ENCODE measurements around the gene UPB1. TPM values are rescaled to one million over a fixed set of nuclear protein-coding genes. Genes with fewer than 3 reads are reported as not detected.
A peak's percentile ranks its signal among the peaks of the same experiment; 100 is the strongest.

The UPB1 gene
- total and polyA plus RNA-seq, 9 of the 15 experiments (the other 6 are each of a cell fraction or from before 2014, with no cell fraction given): 0.06 to 0.11 TPM; not detected in 7

DNA sequence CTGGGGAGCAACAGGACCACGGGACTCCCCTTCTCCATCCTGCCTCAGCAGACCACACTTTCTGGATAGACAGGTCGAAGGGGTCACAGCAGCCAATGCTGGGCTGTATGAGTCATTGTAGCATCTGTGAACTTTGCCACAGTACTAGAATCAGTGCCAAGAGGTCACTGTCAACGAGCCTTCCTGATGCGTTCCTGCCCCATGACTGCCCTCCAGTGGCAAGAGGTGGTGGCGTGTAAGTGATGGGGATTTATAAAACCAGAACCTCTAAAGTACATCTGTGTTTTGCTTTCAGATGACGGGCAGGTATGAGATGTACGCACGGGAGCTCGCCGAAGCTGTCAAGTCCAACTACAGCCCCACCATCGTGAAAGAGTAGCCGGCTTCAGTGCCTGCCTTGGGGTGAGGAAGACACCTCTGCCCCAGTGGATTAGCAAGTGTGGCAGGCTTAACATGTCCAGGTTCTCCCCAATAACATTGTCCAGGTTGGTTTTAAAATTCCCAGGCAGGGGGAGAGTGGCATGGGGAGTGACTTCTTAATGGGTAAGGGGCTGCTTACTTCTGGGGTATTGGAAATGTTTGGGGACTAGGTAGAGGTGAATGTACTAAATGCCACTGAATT lies 30.4 kb downstream of the UPB1 start (continued):
- TF ChIP-seq, protein P1, sequence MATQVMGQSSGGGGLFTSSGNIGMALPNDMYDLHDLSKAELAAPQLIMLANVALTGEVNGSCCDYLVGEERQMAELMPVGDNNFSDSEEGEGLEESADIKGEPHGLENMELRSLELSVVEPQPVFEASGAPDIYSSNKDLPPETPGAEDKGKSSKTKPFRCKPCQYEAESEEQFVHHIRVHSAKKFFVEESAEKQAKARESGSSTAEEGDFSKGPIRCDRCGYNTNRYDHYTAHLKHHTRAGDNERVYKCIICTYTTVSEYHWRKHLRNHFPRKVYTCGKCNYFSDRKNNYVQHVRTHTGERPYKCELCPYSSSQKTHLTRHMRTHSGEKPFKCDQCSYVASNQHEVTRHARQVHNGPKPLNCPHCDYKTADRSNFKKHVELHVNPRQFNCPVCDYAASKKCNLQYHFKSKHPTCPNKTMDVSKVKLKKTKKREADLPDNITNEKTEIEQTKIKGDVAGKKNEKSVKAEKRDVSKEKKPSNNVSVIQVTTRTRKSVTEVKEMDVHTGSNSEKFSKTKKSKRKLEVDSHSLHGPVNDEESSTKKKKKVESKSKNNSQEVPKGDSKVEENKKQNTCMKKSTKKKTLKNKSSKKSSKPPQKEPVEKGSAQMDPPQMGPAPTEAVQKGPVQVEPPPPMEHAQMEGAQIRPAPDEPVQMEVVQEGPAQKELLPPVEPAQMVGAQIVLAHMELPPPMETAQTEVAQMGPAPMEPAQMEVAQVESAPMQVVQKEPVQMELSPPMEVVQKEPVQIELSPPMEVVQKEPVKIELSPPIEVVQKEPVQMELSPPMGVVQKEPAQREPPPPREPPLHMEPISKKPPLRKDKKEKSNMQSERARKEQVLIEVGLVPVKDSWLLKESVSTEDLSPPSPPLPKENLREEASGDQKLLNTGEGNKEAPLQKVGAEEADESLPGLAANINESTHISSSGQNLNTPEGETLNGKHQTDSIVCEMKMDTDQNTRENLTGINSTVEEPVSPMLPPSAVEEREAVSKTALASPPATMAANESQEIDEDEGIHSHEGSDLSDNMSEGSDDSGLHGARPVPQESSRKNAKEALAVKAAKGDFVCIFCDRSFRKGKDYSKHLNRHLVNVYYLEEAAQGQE (IDR thresholded peaks at IDR 0.05; ENCODE audit: borderline replicate concordance): peak; percentile 67; the same call in 1 of the 2 replicates
- TF ChIP-seq, protein P1 (CRISPR knock-in tag; IDR thresholded peaks at IDR 0.05; ENCODE audit: low read depth): no peak
- TF ChIP-seq RCOR1 (IDR thresholded peaks at IDR 0.05; ENCODE audit: borderline replicate concordance in 1 of 2, low read depth in 2 of 2, low read length in 2 of 2): peak; percentile 60 to 96; a peak in 3 of 4 replicates
- 0 out of 2 replicates have a peak, but pooled peaks have one; percentile 35 for TF ChIP-seq MYNN (IDR thresholded peaks at IDR 0.05)
- no peak for TF ChIP-seq MYNN (CRISPR knock-in tag; IDR thresholded peaks at IDR 0.05)
- peak; percentile 83 for TF ChIP-seq NR2C1 (IDR thresholded peaks at IDR 0.05)
- peak; percentile 89 for TF ChIP-seq NR2C1 (tag; IDR thresholded peaks at IDR 0.05)
- TF ChIP-seq, protein P2, sequence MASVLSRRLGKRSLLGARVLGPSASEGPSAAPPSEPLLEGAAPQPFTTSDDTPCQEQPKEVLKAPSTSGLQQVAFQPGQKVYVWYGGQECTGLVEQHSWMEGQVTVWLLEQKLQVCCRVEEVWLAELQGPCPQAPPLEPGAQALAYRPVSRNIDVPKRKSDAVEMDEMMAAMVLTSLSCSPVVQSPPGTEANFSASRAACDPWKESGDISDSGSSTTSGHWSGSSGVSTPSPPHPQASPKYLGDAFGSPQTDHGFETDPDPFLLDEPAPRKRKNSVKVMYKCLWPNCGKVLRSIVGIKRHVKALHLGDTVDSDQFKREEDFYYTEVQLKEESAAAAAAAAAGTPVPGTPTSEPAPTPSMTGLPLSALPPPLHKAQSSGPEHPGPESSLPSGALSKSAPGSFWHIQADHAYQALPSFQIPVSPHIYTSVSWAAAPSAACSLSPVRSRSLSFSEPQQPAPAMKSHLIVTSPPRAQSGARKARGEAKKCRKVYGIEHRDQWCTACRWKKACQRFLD (CRISPR knock-in tag; IDR thresholded peaks at IDR 0.05): no peak
- no peak for TF ChIP-seq ZNF174 (CRISPR knock-in tag; IDR thresholded peaks at IDR 0.05)
- no peak for TF ChIP-seq ZNF76 (CRISPR knock-in tag; IDR thresholded peaks at IDR 0.05; ENCODE audit: borderline replicate concordance)
- no peak for TF ChIP-seq PCBP2 (IDR thresholded peaks at IDR 0.05; ENCODE audit: low read depth, low read length, poor library complexity, severe bottlenecking)
- TF ChIP-seq, protein P3, sequence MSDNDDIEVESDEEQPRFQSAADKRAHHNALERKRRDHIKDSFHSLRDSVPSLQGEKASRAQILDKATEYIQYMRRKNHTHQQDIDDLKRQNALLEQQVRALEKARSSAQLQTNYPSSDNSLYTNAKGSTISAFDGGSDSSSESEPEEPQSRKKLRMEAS (CRISPR knock-in tag; IDR thresholded peaks at IDR 0.05): no peak
- TF ChIP-seq NFE2 (IDR thresholded peaks at IDR 0.05; ENCODE audit: low read depth): 0 out of 2 replicates have a peak, but pooled peaks have one; percentile 4
- TF ChIP-seq ZNF12 (CRISPR knock-in tag; IDR thresholded peaks at IDR 0.05): no peak
- TF ChIP-seq LCOR (CRISPR knock-in tag; IDR thresholded peaks at IDR 0.05): peak; percentile 37; the same call in 1 of the 2 replicates
- TF ChIP-seq PURB (CRISPR knock-in tag; IDR thresholded peaks at IDR 0.05; ENCODE audit: low read depth): no peak
- TF ChIP-seq, protein P4, sequence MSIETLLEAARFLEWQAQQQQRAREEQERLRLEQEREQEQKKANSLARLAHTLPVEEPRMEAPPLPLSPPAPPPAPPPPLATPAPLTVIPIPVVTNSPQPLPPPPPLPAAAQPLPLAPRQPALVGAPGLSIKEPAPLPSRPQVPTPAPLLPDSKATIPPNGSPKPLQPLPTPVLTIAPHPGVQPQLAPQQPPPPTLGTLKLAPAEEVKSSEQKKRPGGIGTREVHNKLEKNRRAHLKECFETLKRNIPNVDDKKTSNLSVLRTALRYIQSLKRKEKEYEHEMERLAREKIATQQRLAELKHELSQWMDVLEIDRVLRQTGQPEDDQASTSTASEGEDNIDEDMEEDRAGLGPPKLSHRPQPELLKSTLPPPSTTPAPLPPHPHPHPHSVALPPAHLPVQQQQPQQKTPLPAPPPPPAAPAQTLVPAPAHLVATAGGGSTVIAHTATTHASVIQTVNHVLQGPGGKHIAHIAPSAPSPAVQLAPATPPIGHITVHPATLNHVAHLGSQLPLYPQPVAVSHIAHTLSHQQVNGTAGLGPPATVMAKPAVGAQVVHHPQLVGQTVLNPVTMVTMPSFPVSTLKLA (conservative IDR thresholded peaks at IDR 0.05): no peak
- no peak for TF ChIP-seq HSF4 (CRISPR knock-in tag; IDR thresholded peaks at IDR 0.05; ENCODE audit: borderline replicate concordance)

Data from K562 (cell line).